SH-SY5Y (cell line): ENCODE results near the gene NELFCD.

Experiments
- GATA2 ChIP-seq: IDR thresholded peaks from 2 replicates; pipeline ENCODE4 v1.6.1; 2011; ENCODE audit warnings: mild to moderate bottlenecking, low read depth, low read length
- GATA3 ChIP-seq: IDR thresholded peaks from 2 replicates; pipeline ENCODE4 v1.6.1; 2011; ENCODE audit warnings: low read depth, mild to moderate bottlenecking, low read length, moderate library complexity

NELFCD gene

GRCh38 chr20:58967652-58968429, 13.2 kb upstream of the NELFCD start:
- TF ChIP-seq GATA3: no peak
- TF ChIP-seq GATA2: no peak

- no peak for TF ChIP-seq GATA2
- TF ChIP-seq GATA3: no peak
These were observed 11.6 kb upstream of the NELFCD start for GRCh38 chr20:58969439-58969838.

DNA sequence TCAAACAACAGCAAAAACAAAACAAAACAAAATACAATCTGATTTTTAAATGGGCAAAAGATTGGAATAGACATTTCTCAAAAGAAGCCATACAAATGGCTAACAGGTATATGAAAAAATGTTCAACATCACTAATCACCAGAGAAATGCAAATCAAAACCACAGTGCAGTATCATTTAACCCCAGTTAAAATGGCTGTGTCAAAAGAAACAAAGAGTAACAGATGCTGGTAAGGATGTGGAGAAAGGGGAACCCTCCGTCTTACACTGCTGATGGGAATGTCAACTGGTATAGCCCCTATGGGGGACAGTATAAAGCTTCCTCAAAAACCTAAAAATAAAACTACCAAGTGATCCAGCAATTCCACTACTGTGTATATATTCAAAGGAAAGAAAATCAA, 10.9 kb upstream of the NELFCD start:
- TF ChIP-seq GATA3 (no peak), GATA2 (no peak)

- TF ChIP-seq GATA3 (no peak), GATA2 (no peak)
These were observed 9.6 kb upstream of the NELFCD start for GRCh38 chr20:58971429-58971828.

GRCh38 chr20:58973179-58973578, 7.9 kb upstream of the NELFCD start:
- TF ChIP-seq GATA3 (no peak), GATA2 (no peak)

- TF ChIP-seq GATA2 (no peak), GATA3 (no peak)
These were observed 7.2 kb upstream of the NELFCD start for GRCh38 chr20:58973866-58974265.

- TF ChIP-seq GATA3: no peak
- TF ChIP-seq GATA2: no peak
These were observed 5.7 kb upstream of the NELFCD start for GRCh38 chr20:58975353-58975752.

DNA sequence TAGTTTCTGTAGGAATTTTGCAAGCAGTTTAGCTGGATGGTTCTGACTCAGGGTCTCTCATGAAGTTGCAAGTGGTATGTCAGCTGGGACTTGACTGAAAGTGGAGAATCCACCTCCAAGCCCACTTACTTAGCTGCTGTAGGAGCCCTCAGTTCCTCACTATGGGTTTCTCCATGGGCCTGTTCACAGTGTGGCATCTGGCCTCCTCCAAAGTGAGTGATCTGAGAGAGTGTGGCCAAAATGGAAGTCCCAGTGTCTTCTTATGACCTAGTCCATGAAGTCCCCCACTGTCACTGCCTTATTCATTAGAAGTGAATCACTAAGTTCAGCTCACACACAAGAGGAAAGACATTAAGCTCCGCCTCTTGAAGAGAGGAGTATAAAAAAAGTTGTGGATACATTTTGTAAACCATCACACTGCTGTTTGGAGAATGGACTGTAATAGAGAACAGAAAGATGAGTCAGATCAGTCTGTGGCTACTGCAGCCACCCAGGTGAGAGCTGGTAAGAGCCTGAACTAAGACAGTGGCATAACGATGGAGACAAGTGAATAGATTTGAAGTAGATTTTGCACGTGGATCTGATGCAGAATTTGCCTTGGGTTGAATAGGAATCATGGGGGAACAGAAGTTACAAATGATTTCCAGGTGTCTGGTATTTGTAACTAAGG, 4.9 kb upstream of the NELFCD start:
- no peak for TF ChIP-seq GATA2
- no peak for TF ChIP-seq GATA3

- TF ChIP-seq GATA3 (no peak), GATA2 (no peak)
These were observed 2.5 kb upstream of the NELFCD start for GRCh38 chr20:58978351-58979190.

- TF ChIP-seq GATA2: no peak
- TF ChIP-seq GATA3: no peak
These were observed 740 bp downstream of the NELFCD start for GRCh38 chr20:58981628-58982364.

DNA sequence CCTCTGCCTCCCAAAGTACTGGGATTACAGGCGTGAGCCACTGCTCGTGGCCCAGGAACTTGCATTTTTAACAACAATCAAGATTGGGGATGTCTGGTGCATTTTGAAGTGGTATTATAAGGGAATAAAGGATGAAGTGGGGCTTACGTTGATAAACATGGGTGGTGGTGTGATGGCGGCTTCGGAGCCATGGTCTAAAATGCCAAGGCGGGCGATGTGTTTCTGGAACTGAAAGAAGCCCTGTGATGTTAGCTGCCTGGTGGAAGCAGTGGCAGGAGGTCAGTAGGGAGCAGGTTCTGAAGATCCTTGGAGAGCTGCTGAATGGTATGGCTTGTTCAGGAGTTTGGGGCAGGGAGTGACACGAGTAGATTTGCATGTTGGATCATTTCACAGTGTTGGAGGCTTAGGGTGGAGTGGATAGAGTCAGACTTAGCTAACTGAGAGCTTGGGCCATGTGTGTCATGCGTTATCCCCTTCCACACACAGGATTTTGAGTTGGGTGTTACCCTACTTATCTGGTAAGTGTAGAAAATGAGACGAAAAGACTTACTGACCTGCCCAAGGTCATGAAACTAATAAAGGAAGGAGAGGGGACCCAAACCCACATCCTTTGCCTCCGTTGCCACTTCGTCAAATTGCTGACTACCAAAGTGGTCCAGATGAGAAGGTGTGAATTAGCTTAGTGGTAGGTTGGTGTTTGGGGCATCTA, 1.5 kb downstream of the NELFCD start:
- TF ChIP-seq GATA2: no peak
- TF ChIP-seq GATA3: no peak

GRCh38 chr20:58984691-58985090, 3.6 kb downstream of the NELFCD start:
- TF ChIP-seq GATA3 (no peak), GATA2 (no peak)

- TF ChIP-seq GATA2: no peak
These were observed 4.6 kb downstream of the NELFCD start for GRCh38 chr20:58985656-58986055.
